T-helper 1 cell (primary cell): Measurements from ENCODE around the gene COPG1.
"Not testable (repeated sequence)": the region's sequence is repeated elsewhere in the genome, so short reads cannot be mapped to it uniquely, and the experiment has no call there.

Source experiments
- DNase-seq, 5 donors: peaks; one replicate each; pipeline ENCODE4 v3.0.0-alpha.2; 2012 to 2020

Gene COPG1

GRCh38 chr3:129240436-129240835 is 9.0 kb upstream of the COPG1 start:
- DNase-seq = no peak

GRCh38 chr3:129245141-129245540 is 4.3 kb upstream of the COPG1 start:
- DNase-seq = no peak

GRCh38 chr3:129245641-129246306 is 3.6 kb upstream of the COPG1 start:
- DNase-seq = peak; percentile 33 to 86 (median 56)

DNA sequence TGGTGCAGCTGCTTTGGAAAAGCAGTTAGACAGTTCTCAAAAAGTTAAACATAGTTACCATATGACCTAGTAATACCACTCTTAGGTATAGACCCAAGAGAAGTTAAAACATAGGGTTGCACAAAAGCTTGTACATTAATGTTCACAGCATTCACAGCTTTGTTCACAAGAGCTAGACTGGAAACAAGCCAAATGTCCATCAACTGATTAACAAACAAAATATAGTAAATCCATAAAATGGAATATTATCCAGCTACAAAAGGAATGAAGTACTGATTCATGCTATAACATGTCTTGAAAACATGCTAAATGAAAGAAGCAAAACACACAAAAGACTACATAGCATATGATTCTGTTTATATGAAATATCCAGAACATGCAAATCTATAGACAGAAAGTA is 2.8 kb upstream of the COPG1 start:
- DNase-seq = no peak

- no peak for DNase-seq
Measured at GRCh38 chr3:129248286-129248979, 973 bp upstream of the COPG1 start.

GRCh38 chr3:129252748-129253147 is 3.3 kb downstream of the COPG1 start:
- DNase-seq = no peak

DNA sequence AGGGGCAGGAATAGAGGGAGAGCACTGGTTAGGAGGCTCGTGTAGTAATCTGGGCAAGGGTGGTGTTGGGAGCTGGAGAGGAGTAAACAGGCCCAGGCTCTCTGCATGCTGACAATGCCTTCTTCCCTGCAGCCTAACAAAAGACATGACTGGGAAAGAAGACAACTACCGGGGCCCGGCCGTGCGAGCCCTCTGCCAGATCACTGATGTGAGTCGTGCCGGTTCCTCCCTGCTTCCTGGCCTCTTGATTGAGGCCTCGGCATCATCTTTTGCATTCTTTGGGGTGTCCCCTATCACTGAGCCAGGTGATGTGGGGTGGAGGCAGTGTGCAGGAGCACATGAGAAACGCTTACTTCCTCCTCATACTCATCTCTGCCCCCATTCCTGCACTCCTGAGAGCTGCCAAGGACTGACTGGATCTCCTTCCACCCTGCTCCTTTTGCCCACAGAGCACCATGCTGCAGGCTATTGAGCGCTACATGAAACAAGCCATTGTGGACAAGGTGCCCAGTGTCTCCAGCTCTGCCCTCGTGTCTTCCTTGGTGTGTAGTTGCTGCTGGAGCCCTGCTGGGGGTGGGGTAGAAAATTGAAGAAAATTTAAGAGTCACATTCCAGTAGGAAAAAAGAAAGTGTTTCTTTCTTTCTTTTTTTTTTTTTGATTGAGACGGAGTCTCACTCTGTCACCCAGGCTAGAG is 5.3 kb downstream of the COPG1 start:
- no peak for DNase-seq

DNA sequence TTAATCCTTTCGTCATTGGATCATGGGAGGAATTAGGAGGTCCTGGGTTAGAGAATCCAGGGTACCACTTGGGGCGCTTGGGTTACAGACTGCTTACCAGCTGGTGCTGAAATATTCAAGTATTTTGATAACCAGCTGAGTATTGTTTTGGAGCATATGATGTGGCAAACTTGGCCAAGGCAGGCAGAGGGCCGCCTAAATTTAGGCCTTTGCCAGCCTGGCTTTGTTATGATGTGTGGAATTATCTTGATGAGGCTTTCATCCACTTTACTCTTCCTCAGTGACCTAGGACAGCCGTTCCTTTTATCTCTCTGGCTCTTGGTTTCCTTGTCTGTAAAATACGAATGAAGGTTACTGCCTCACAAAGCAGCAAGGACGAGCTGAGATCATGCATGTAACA is 6.9 kb downstream of the COPG1 start:
- DNase-seq = no peak

DNA sequence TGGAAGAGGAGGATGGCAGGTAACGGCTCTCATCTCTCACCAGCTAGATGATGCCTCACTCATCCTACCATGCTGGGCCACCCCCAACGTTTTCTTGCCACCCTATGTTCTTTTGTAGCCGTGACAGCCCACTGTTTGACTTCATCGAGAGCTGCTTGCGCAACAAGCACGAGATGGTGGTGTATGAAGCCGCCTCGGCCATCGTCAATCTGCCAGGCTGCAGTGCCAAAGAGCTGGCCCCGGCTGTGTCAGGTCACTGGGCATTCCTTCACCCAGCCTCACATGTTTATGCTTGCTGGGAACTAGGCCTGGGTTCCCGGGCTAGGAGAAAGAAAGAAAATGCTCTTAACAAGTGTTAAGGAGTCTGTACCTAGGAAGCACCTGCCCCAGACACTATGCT is 8.2 kb downstream of the COPG1 start:
- DNase-seq = no peak

- no peak for DNase-seq
Measured at GRCh38 chr3:129259612-129260477, 10.4 kb downstream of the COPG1 start.

- no peak for DNase-seq
Measured at GRCh38 chr3:129260606-129261005, 11.2 kb downstream of the COPG1 start.

- DNase-seq = no peak
Measured at GRCh38 chr3:129261894-129262293, 12.5 kb downstream of the COPG1 start.

DNA sequence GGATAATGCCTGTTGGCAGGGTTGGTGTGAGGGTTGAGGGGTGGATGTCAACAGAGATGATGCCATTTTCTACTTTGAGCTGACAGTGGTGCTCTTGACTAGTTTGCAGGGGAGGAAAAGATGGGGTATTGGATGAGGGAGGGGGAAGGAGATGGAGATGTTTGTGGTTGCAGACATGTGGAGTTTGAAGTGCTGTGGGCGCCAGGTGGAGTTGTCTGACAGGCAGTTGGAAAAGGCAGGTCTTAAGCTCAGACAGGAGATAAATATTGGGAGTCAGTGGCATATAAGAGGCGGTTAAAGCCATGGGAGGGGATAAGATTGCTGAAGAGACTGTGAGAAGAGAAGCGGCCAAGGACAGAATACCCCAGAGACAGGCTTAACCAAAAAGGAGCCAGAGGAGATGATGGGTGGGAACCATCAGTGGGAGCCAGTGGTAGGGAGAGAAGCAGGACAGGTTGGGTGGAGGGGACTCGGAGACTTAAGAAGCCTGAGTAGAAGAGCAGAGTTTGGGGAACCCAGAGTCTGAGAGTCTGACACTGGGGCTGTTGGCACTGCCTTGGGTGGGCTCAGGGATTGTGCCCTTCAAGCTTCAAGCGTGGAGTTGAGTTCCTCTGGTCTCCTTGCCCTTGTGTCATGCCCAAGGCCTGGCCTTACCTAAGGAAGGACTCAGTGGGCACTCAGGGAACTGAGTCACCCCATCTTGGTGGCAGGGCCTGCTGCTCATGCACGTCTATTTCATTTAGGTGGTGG is 13.9 kb downstream of the COPG1 start:
- DNase-seq = no peak

DNA sequence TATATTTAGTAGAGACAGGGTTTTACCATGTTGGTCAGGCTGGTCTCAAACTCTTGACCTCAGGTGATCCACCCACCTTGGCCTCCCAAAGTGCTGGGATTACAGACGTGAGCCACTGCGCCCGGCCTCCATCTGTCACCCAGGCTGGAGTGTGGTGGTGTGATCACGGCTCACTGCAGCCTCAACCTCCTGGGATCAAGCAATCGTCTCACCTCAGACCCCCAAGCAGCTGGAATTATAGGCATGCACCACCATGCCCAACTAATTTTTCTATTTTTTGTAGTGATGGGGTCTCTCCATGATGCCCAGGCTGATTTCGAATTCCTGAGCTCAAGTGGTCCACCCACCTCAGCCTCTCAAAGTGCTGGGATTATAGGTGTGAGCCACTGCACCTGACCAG is 15.6 kb downstream of the COPG1 start:
- not testable (repeated sequence) for DNase-seq

DNA sequence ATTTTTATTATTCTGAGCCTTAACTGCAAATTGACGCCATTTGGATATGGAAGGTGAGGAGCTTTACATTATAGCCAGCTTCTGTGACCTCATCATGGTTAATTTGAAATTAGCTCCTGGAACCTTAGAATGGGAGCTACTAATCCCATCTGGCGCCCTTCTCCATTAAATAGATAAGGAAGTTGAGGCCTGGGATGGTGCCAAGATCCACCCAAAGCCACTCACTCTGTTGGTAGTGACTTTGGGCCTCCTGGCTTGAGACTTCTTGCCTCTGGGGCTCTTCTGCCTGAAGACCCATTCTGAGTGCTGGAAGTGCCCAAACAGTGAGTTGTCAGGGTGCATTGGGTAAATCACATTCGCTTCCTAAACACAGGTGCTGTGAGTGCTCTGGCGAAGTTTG is 17.2 kb downstream of the COPG1 start:
- DNase-seq = no peak

DNA sequence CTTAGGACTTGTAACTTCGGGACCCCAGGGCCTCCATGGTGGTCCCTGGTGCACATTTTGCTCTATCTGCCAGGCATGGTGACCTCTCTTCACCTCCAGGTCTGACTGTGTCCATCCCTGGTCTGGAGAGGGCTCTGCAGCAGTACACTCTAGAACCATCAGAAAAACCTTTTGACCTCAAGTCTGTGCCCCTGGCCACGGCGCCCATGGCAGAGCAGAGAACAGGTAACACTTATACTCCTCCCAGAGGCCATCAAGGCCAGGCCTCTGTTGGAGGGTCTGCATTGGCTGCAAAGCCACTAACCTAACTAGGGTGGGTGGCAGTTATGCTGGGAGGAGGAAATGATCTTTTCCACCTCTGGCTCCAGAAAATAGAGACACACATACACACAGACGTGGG is 19.0 kb downstream of the COPG1 start:
- DNase-seq = no peak

- DNase-seq = no peak
Measured at GRCh38 chr3:129271674-129272073, 22.3 kb downstream of the COPG1 start.

DNA sequence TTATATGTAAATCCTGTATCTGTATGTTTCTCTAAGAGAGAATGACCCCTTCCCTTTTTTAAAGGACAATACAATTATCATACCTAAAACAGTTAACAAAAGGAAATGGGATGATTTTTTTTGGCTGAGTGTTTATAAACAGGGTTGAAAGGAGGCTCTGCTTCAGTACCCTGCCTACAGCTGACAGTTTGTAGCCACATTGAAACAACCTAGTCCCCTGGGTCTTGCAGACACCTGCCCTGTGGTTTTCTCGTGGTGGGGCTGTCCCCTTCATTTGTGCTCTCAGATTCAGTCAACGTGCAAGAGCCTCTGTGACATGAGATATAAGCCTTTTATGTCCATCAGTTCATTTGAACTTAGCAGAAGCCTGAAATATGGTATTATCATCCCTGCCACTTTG is 27.0 kb downstream of the COPG1 start:
- DNase-seq = peak in 1 of 5 donors; percentile 23

- no peak for DNase-seq
Measured at GRCh38 chr3:129277829-129278271, 28.4 kb downstream of the COPG1 start.

DNA sequence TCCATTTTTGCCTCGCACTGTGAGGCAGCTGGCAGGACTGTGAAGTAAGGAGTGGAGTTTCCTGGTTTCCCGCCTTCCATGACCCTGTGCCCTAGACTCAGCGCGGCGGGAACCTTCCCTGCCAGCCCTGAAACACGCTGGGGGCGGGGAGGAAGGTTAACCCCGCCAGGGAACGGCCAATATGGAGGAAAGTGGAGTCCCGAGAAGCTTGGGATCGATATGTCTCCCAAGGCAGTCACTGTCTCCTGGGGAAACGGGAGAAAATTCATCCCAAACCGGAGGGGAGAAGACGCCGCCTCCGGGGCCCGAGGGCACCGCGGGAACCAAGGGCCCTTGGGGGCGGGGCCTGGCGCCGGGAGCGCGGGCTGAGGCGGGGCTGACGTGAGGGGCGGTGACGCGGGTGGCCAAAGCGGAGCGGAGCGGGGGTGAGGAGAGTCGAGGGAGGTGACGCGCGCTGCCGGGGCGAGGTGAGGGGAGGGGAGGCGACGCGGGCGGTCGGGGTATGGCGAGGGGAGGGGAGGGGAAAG is 29.1 kb downstream of the COPG1 start, which contains the start of gene HMCES:
TSS of gene HMCES (plus strand) at position 432 of the 527 bp plus-strand sequence. CDS start 863 bp downstream, outside the sequence.
- DNase-seq = peak; percentile 91 to 95 (median 94)
